ENCODE data around the gene EID1. TPM values are rescaled to one million over a fixed set of nuclear protein-coding genes. Genes with fewer than 3 reads are reported as not detected.

EID1 gene
- total RNA-seq, 4 donors from 2014 or later, result 242 to 458 (median 311) TPM

DNA sequence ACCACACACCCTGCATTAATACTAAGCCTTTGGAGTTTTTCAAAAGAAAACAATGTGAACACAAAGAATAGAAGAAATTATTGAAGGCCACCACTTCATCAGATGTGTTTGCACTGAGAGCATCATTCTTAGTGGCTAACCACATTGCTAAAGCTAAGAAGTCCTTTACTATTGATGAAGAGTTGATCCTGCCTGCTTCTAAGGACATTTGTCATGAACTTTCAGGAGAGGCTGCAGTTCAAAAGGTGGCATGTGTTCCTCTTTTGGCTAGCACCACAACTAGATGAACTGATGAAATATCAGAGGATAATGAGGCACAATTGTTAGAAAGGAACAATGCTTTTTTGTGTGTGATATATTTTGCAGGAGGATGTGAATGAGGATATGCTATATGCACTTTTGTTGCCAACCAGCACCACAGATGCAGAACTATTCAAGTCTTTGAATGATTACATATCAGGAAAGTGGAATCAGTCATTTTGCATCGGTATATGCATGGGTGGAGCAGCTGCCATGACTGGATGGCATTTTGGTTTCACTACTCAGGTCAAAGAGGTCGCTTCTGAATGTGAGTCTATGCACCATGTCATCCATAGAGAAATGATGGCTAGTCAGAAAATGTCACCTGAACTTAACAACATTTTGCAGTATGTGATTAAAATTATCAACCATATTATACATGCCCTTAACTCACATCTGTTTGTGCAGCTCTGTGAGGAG lies 2.5 kb upstream of the EID1 start:
- DNase-seq (ENCODE audit: low spot score in 2 of 2), result no peak

DNA sequence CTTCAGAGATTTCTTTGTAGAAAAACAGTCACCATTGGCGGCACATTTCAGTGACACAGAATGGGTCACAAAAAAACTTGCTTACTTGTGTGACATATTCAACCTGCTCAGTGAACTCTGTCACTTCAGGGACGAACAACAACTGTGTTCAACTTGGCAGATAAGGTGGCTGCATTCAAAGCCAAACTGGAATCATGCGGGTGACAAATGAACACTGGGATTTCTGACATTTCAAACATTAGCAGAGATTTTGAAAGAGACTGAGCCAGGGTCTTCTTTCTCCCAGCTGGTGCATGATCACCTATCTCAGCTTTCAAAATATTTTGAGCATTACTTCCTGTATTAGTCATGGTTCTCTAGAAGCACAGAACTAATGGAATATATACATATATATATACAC lies 1.9 kb upstream of the EID1 start:
- H3K27me3 ChIP-seq, result no peaks in the 10 kb centered on the region
- H3K9me3 ChIP-seq, result no peaks in the 10 kb centered on the region
- peaks cover 0 to 55% (median 15%) of the 10 kb centered on the region in 4 donors for H3K4me1 ChIP-seq
- no peak for DNase-seq (ENCODE audit: low spot score in 2 of 2)
- WGBS, 2 donors, result 77 to 79% methylated on average over 3 of the region's 3 CpGs
- H3K27ac ChIP-seq, result peak overlapping the region in 2 of 4 donors; percentile 52 to 57
- TF ChIP-seq POLR2A (IDR thresholded peaks at IDR 0.05), result no peak
- no peak overlapping the region for H3K4me3 ChIP-seq
- peaks cover 0 to 5% (median 0%) of the 10 kb centered on the region in 3 donors for H3K36me3 ChIP-seq

More for the DNA sequence above, 2.5 kb upstream of the EID1 start:
- TF ChIP-seq, protein P1, sequence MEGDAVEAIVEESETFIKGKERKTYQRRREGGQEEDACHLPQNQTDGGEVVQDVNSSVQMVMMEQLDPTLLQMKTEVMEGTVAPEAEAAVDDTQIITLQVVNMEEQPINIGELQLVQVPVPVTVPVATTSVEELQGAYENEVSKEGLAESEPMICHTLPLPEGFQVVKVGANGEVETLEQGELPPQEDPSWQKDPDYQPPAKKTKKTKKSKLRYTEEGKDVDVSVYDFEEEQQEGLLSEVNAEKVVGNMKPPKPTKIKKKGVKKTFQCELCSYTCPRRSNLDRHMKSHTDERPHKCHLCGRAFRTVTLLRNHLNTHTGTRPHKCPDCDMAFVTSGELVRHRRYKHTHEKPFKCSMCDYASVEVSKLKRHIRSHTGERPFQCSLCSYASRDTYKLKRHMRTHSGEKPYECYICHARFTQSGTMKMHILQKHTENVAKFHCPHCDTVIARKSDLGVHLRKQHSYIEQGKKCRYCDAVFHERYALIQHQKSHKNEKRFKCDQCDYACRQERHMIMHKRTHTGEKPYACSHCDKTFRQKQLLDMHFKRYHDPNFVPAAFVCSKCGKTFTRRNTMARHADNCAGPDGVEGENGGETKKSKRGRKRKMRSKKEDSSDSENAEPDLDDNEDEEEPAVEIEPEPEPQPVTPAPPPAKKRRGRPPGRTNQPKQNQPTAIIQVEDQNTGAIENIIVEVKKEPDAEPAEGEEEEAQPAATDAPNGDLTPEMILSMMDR (IDR thresholded peaks at IDR 0.05), result no peak
- TF ChIP-seq EP300 (IDR thresholded peaks at IDR 0.05), result no peak
- TF ChIP-seq POLR2A (IDR thresholded peaks at IDR 0.05), result no peak
- Histone ChIP-seq H3K36me3 (peaks cover 0 to 5% (median 0%) of the 10 kb centered on the region in 3 donors), H3K9me3 (no peaks in the 10 kb centered on the region), H3K27me3 (no peaks in the 10 kb centered on the region), H3K4me3 (no peak overlapping the region), H3K27ac (peak overlapping the region in 2 of 4 donors; percentile 52 to 57), H3K4me1 (peaks cover 0 to 48% (median 14%) of the 10 kb centered on the region in 4 donors)
- 56 to 61% methylated on average over 2 of the region's 2 CpGs for WGBS, 2 donors

- H3K9me3 ChIP-seq, result no peaks in the 10 kb centered on the region
- whole genome bisulfite sequencing, 2 donors, result 34 to 38% methylated on average over 3 of the region's 3 CpGs
- peak overlapping the region in 3 of 4 donors; percentile 9 to 73 (median 10) for H3K4me3 ChIP-seq
- H3K4me1 ChIP-seq, result peaks cover 0 to 67% (median 11%) of the 10 kb centered on the region in 4 donors
- no peak for TF ChIP-seq EP300 (IDR thresholded peaks at IDR 0.05)
- TF ChIP-seq, protein P1 (IDR thresholded peaks at IDR 0.05), result no peak
- no peak for TF ChIP-seq POLR2A (IDR thresholded peaks at IDR 0.05)
- H3K36me3 ChIP-seq, result no peaks in the 10 kb centered on the region
- no peaks in the 10 kb centered on the region for H3K27me3 ChIP-seq
- DNase-seq (ENCODE audit: low spot score in 2 of 2), result no peak
- peak overlapping the region in 2 of 4 donors; percentile 93 to 95 for H3K27ac ChIP-seq
Observed at GRCh38 chr15:48880070-48880634, 2.2 kb downstream of the EID1 start.

DNA sequence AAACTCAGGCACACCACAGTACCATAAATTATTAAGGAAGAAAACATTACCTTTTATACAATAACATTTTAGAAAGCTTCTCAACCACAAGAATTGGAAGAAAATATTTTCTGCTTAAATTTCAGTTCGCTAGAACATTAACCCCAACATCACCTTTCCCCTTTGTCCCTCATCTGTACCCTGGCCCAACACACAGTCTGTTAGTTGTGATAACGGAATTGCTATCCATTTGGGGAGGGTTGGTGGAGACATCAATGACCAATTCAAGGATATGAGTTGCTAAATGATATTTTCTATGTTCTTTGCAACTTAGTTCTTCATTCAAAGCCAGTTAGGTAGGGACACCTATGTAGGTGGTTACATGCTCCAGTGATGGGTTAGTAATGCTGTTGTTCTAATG lies 5.8 kb downstream of the EID1 start:
- H3K27ac ChIP-seq, result peak overlapping the region in 2 of 4 donors; percentile 11 to 20
- H3K4me1 ChIP-seq, result peaks cover 0 to 52% (median 9%) of the 10 kb centered on the region in 4 donors
- no peaks in the 10 kb centered on the region for H3K27me3 ChIP-seq
- no peaks in the 10 kb centered on the region for H3K36me3 ChIP-seq
- no peak overlapping the region for H3K4me3 ChIP-seq
- TF ChIP-seq, protein P1 (IDR thresholded peaks at IDR 0.05), result no peak
- TF ChIP-seq POLR2A (IDR thresholded peaks at IDR 0.05) (no peak), EP300 (IDR thresholded peaks at IDR 0.05) (no peak)
- no peak for DNase-seq (ENCODE audit: low spot score in 2 of 2)
- H3K9me3 ChIP-seq, result no peaks in the 10 kb centered on the region
- WGBS, 2 donors, result 65 to 72% methylated on average over 2 of the region's 2 CpGs

DNA sequence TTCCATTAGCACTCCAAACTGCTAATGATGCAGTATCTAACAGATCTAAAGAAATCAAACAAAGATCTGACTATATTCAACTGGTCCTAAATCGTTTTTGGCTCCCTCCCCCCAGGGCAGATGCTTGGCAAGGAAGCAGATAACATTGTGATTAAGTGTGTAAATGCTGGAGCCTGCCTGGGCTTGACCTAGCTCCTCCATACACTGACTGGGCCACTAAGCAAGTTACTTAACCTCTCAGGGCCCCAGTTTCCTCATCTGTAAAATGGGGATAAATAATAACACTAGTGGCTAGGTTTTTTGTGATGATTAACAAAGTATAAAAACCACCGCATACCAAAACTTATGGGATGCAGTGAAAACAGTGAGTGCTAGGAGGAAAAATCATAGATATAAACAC lies 9.2 kb downstream of the EID1 start:
- Histone ChIP-seq H3K36me3 (no peaks in the 10 kb centered on the region), H3K9me3 (no peaks in the 10 kb centered on the region), H3K4me3 (no peak overlapping the region), H3K27me3 (no peaks in the 10 kb centered on the region), H3K4me1 (peaks cover 0 to 29% (median 0%) of the 10 kb centered on the region in 4 donors), H3K27ac (peak overlapping the region in 2 of 4 donors; percentile 55 to 78)
- WGBS, 2 donors, result 51 to 61% methylated on average over 2 of the region's 2 CpGs
- TF ChIP-seq POLR2A (IDR thresholded peaks at IDR 0.05), result no peak
- no peak for TF ChIP-seq EP300 (IDR thresholded peaks at IDR 0.05)
- TF ChIP-seq, protein P1 (IDR thresholded peaks at IDR 0.05), result no peak
- DNase-seq (ENCODE audit: low spot score in 2 of 2), result no peak
